GM12878 (cell line): ENCODE data around the gene TLR1. TPM values are rescaled to one million over a fixed set of nuclear protein-coding genes. Genes with fewer than 3 reads are reported as not detected.

Experiments
- ATAC-seq: fragments of 200-7000 bp; cut with Tn5 transposase; 3 replicates; pipeline ENCODE4 v1.9.1; 2020; ENCODE audit warnings: mild to moderate bottlenecking, moderate library complexity
- BruUV-seq: library from RNA; stranded (reverse); fragments of 400-500 nt; replicated peaks from 2 replicates; lab custom pipeline; 2021; lab: Mats Ljungman, UMichigan
- CTCF ChIA-PET: fragments of 300-600 bp; sonication (Branson Sonifier 250); formaldehyde crosslinking; extraction: SDS; loops from one replicate; lab custom pipeline; 2021; ENCODE audit warnings: inconsistent platforms; lab: Yijun Ruan, JAX
- POLR2A ChIA-PET: fragments of 350-600 bp; formaldehyde crosslinking; extraction: SDS; loops from one replicate; lab custom pipeline; 2021; ENCODE audit warnings: inconsistent platforms; lab: Charles Lee
- RAD21 ChIA-PET: fragments of 300-600 bp; sonication (Branson Sonifier 250); formaldehyde crosslinking; loops from one replicate; lab custom pipeline; 2023; ENCODE audit warnings: antibody characterized with exemption; ENCODE audit not compliant: unreplicated experiment; lab: Charles Lee
- SMC1A ChIA-PET: fragments of 300-600 bp; sonication (Branson Sonifier 250); formaldehyde crosslinking; loops from one replicate; lab custom pipeline; 2023; ENCODE audit not compliant: unreplicated experiment, uncharacterized antibody; lab: Charles Lee
- DNase-seq: peaks from one replicate; pipeline ENCODE4 v3.0.0-alpha.2; 2011; ENCODE audit warnings: low read depth, low spot score
- FAIRE-seq: peaks from 3 replicates; lab custom pipeline; 2011; peaks lifted over from hg19 to GRCh38; lab: Jason Lieb, UNC
- H2AFZ ChIP-seq: 2 replicates; pipeline ENCODE4 v1.6.0; 2011; ENCODE audit warnings: low read depth, low read length, control low read depth; ENCODE audit not compliant: control insufficient read depth
- H3K27ac ChIP-seq: 2 replicates; pipeline ENCODE4 v1.5.1; 2011; ENCODE audit warnings: control low read depth; ENCODE audit not compliant: control insufficient read depth, insufficient read depth
- H3K27me3 ChIP-seq, 2 experiments: replicated peaks in 1 of 2; 2 replicates each; pipeline versions ENCODE4 v1.6.0 to v1.6.1; 2011; ENCODE audit warnings: low read length in 1 of 2; ENCODE audit not compliant: control insufficient read depth in 2 of 2, insufficient read depth in 2 of 2
- H3K36me3 ChIP-seq, 2 experiments: 2 replicates each; pipeline ENCODE4 v1.5.1; 2011; ENCODE audit warnings: low read length in 1 of 2; ENCODE audit not compliant: control insufficient read depth in 2 of 2, insufficient read depth in 2 of 2
- H3K4me1 ChIP-seq: 2 replicates; pipeline ENCODE4 v1.6.1; 2011; ENCODE audit warnings: mild to moderate bottlenecking, low read length, moderate library complexity, mixed read lengths; ENCODE audit not compliant: control insufficient read depth, insufficient read depth
- H3K4me2 ChIP-seq: 2 replicates; pipeline ENCODE4 v1.6.0; 2011; ENCODE audit warnings: control low read depth; ENCODE audit not compliant: control insufficient read depth, insufficient read depth
- H3K4me3 ChIP-seq: fragments of 200-600 bp; sonication (generic); 2 replicates; pipeline ENCODE4 v1.5.1; 2016
- H3K79me2 ChIP-seq: 2 replicates; pipeline ENCODE4 v1.6.0; 2011; ENCODE audit warnings: low read length; ENCODE audit not compliant: control insufficient read depth, insufficient read depth
- H3K9ac ChIP-seq: 2 replicates; pipeline ENCODE4 v1.8.0; 2011; ENCODE audit warnings: low read length, control low read depth, mixed read lengths; ENCODE audit not compliant: control insufficient read depth, insufficient read depth
- H3K9me3 ChIP-seq: replicated peaks from 3 replicates; pipeline ENCODE4 v1.5.1; 2011; ENCODE audit warnings: mild to moderate bottlenecking, low read length; ENCODE audit not compliant: control insufficient read depth, insufficient read depth
- H4K20me1 ChIP-seq: 2 replicates; pipeline ENCODE4 v1.6.0; 2011; ENCODE audit not compliant: control insufficient read depth, insufficient read depth
- CBX5 ChIP-seq: sonication (generic); IDR thresholded peaks from 2 replicates; pipeline ENCODE4 v1.6.1; 2016; ENCODE audit warnings: low read depth, moderate library complexity, mild to moderate bottlenecking, inconsistent platforms
- CTCF ChIP-seq, 3 experiments: IDR thresholded peaks in 2 of 3; conservative IDR thresholded peaks in 1 of 3; 2 replicates each; pipeline ENCODE4 v1.5.1; 2011; ENCODE audit warnings: low read depth in 3 of 3, low read length in 3 of 3, mild to moderate bottlenecking in 3 of 3, control low read depth in 2 of 3, moderate library complexity in 2 of 3, inconsistent platforms in 1 of 3, mixed read lengths in 1 of 3; ENCODE audit not compliant: control insufficient read depth in 2 of 3, insufficient read depth in 1 of 3; ENCODE audit errors: extremely low read depth in 1 of 3
- ESRRA ChIP-seq: IDR thresholded peaks from 2 replicates; pipeline ENCODE4 v1.6.1; 2012; ENCODE audit warnings: mild to moderate bottlenecking, low read length, improper control_type of control experiment
- KLF5 ChIP-seq: fragments of 450-650 bp; IDR thresholded peaks from 2 replicates; pipeline ENCODE4 v1.6.1; 2014; ENCODE audit warnings: mild to moderate bottlenecking; ENCODE audit not compliant: partially characterized antibody
- MEF2B ChIP-seq: fragments of 450-650 bp; IDR thresholded peaks from 2 replicates; pipeline ENCODE4 v1.6.1; 2018; ENCODE audit warnings: mild to moderate bottlenecking, moderate library complexity; ENCODE audit not compliant: partially characterized antibody, poor library complexity, severe bottlenecking
- MLLT1 ChIP-seq: fragments of 450-650 bp; IDR thresholded peaks from 2 replicates; pipeline ENCODE4 v1.6.1; 2016; ENCODE audit warnings: mild to moderate bottlenecking
- NKRF ChIP-seq: fragments of 450-650 bp; conservative IDR thresholded peaks from 2 replicates; pipeline ENCODE4 v1.6.1; 2017; ENCODE audit warnings: mild to moderate bottlenecking, moderate library complexity
- NR2C2 ChIP-seq: IDR thresholded peaks from 2 replicates; pipeline ENCODE4 v1.6.1; 2011; ENCODE audit warnings: borderline replicate concordance, low read depth; ENCODE audit not compliant: control insufficient read depth, insufficient read length
- RAD21 ChIP-seq: IDR thresholded peaks from 2 replicates; pipeline ENCODE4 v1.6.1; 2011; ENCODE audit warnings: mild to moderate bottlenecking, low read depth, low read length, moderate library complexity; ENCODE audit not compliant: insufficient read depth
- RCOR1 ChIP-seq: conservative IDR thresholded peaks from 2 replicates; pipeline ENCODE4 v1.6.1; 2012; ENCODE audit warnings: low read depth, low read length, improper control_type of control experiment
- RELA ChIP-seq: fragments of 450-650 bp; IDR thresholded peaks from 2 replicates; pipeline ENCODE4 v1.8.0; 2014; ENCODE audit warnings: borderline replicate concordance; ENCODE audit not compliant: partially characterized antibody
- SIX5 ChIP-seq: IDR thresholded peaks from 2 replicates; pipeline ENCODE4 v1.6.1; 2011; ENCODE audit warnings: mild to moderate bottlenecking, low read depth, low read length, moderate library complexity; ENCODE audit not compliant: severe bottlenecking
- ZNF207 ChIP-seq: fragments of 450-650 bp; IDR thresholded peaks from 2 replicates; pipeline ENCODE4 v1.6.1; 2014; ENCODE audit warnings: antibody characterized with exemption, mild to moderate bottlenecking, borderline replicate concordance
- whole genome bisulfite sequencing: methylation state at CpG from one replicate; pipeline ENCODE4 v1.1.6; 2016; ENCODE audit warnings: low lambda C conversion rate; ENCODE audit not compliant: insufficient replicate concordance, insufficient coverage; ENCODE audit errors: missing lambda C conversion rate; 5-methylcytosine and 5-hydroxymethylcytosine counted together
- in situ Hi-C: fragments of 300-500 bp; cut with MboI; formaldehyde crosslinking; loops from 9 replicates; pipeline ENCODE4 v1.14.3; 2018; ENCODE audit warnings: mixed read lengths
- intact Hi-C: fragments of 100-400 bp; cut with micrococcal nuclease; formaldehyde crosslinking; loops from one replicate; pipeline ENCODE4 v1.14.2; 2022; ENCODE audit not compliant: unreplicated experiment
- polyA plus RNA-seq, 11 experiments: library from polyadenylated mRNA; depleted of rRNA in 4 of 11; unstranded in 6 of 11; stranded (reverse) in 5 of 11; fragments of >200 nt; fragmentation: Nextera tagmentation in 4 of 11; fragmentation: Illumina TruSeq in 1 of 11; extraction: Ambion mirVana in 4 of 11; extraction: Trizol in 1 of 11; gene quantifications; 1 replicate in 1 of 11; 2 replicates in 10 of 11; pipeline versions ENCODE4 v1.2.1 to v1.2.3, GENCODE V29; 2011 to 2016; ENCODE audit warnings: inconsistent platforms in 2 of 11, missing spikeins in 2 of 11, low read depth in 1 of 11
- total RNA-seq, 4 experiments: library from RNA; depleted of rRNA in 3 of 4; stranded (reverse); fragments of >200 nt in 3 of 4; fragmentation: Illumina TruSeq in 1 of 4; extraction: Trizol in 1 of 4; gene quantifications; 2 replicates each; pipeline versions ENCODE4 v1.2.1 to v1.2.3, GENCODE V29; 2013 to 2021

Gene TLR1
- total and polyA plus RNA-seq, 10 of the 15 experiments (the other 5 are each of a cell fraction or from before 2014, with no cell fraction given): 9.3 to 57.1 (median 20.4) TPM

GRCh38 chr4:38842994-38843393, 38.4 kb upstream of the TLR1 start:
- H3K4me3 ChIP-seq: no peak overlapping the region
- no peaks in the 10 kb centered on the region for H3K4me1 ChIP-seq
- H2AFZ ChIP-seq: no peak overlapping the region
- ChIA-PET CTCF (interaction anchor here (1.7 kb wide), 1 partner anchor 18 kb away, joined by 5 read pairs; no protein-coding TSS in a partner anchor), RAD21 (no interaction called here), SMC1A (interaction anchor here (1.6 kb wide), 1 partner anchor 84 kb away, joined by 5 read pairs; no protein-coding TSS in a partner anchor), POLR2A (interaction anchor here (0.7 kb wide), 1 partner anchor 74 kb away, joined by 3 read pairs; no protein-coding TSS in a partner anchor)
- H3K9ac ChIP-seq: no peak overlapping the region
- no peak overlapping the region for H3K4me2 ChIP-seq
- no peak for TF ChIP-seq CBX5
- TF ChIP-seq RELA: no peak
- no peak for TF ChIP-seq NR2C2
- TF ChIP-seq MLLT1: no peak
- no peak for TF ChIP-seq KLF5
- TF ChIP-seq ESRRA: no peak
- no peak for TF ChIP-seq NKRF
- no peak for TF ChIP-seq CTCF (IDR thresholded peaks at IDR 0.05 in 2 of 3, conservative IDR thresholded peaks at IDR 0.05 in 1 of 3; ENCODE audit: control insufficient read depth in 2 of 3, extremely low read depth in 1 of 3, insufficient read depth in 1 of 3, low read depth in 3 of 3, low read length in 3 of 3)
- TF ChIP-seq SIX5: no peak
- TF ChIP-seq RAD21: no peak
- TF ChIP-seq MEF2B: no peak
- TF ChIP-seq RCOR1: no peak
- no peak for TF ChIP-seq ZNF207
- peaks cover 5% of the 10 kb centered on the region for H3K9me3 ChIP-seq
- H3K36me3 ChIP-seq: peaks cover 5 to 11% of the 10 kb centered on the region in 2 experiments; a peak in 3 of 4 replicates
- in situ Hi-C loops (no loop called here), intact Hi-C loops (no loop called here)
- WGBS: 96% methylated on average over 4 of the region's 4 CpGs
- no peak for DNase-seq
- H3K27ac ChIP-seq: no peak overlapping the region
- no peaks in the 10 kb centered on the region for H3K27me3 ChIP-seq
- FAIRE-seq: no peak
- BruUV-seq: no TSS peak
- ATAC-seq: no peak
- H4K20me1 ChIP-seq: no peaks in the 10 kb centered on the region
- H3K79me2 ChIP-seq: peaks cover 11% of the 10 kb centered on the region
